Kidney tubule cell (primary cell): ENCODE data around the gene CDKAL1.

ENCODE experiments used
- DNase-seq: peaks from one replicate; pipeline ENCODE4 v3.0.0-alpha.2; 2018; ENCODE audit warnings: low spot score

The CDKAL1 gene

DNA sequence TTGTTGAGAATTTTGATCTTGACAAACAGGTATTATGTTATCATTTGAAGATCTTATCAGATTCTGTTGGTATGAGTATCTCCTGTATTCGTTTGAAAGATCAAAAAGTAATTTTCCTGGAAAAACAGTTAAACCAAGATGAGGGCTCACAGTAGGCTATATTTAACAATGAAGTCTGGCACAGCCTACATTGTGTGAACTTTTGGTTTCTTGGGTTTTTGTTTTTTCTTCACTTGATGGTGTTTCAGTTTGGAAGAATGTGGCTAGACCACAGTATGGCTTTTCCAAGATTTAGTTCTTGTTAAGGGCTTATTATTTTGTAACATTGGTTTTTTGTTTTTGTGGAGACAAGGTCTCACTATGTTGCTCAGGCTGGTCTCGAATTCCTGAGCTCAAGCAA is 306.4 kb downstream of the CDKAL1 start:
- no peak for DNase-seq

DNA sequence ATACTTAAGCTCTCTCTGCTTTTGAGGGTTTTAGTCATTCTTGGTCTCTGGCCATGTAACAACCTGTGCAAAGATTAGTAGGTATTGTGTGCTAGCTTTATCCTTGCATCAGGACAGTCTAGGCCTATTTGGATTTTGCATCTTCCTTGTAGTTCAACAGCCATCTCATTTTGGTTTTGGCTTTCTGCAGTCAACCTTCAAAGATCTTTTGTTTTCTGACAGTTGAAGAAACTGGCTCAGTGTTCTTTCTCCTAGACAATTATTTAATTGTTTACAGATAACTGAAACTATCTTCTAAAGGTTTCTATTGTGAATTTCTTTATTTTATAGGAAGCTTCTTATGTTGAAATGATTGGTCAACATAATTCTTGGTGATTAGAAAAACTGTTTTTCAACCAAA is 307.5 kb downstream of the CDKAL1 start:
- DNase-seq: no peak

DNA sequence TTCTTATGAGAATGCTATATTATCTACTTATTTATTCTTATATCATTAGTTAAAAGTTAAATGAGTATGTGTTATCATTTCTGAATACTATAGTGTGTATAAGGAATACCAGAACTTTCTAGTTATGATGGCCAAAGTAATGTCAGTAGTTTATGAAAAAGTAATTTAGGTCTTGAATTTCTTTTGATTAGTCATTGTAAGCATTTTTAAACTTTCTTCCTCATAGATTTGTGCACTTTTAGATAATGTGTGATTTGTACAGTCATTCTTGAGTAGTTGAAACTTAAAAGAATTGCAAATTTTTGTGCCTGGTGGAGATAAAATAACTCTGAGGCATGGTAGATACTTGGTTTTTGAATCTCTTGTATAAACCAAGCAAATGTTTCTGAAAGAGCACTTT is 311.3 kb downstream of the CDKAL1 start:
- DNase-seq: peak; percentile 1

DNA sequence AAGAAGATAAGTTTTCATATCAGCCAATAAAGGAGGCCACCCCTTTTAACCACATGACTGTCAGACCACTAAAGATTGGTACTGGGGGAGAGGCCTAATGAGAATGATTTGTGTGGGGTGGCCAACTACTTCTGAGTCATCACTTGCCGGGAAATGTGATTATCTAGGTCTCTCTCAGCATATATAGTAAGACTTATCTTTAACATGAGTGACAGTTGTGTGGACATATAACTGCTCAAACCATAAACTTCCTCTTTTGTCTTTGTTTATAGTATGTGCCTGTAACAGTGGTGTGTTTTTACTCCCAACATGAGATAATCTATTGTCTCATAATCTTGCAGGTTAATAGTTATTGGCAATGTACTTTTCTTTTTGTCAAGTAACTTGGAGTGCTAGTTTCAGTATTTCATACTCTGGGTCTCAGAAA is 312.4 kb downstream of the CDKAL1 start:
- no peak for DNase-seq

DNA sequence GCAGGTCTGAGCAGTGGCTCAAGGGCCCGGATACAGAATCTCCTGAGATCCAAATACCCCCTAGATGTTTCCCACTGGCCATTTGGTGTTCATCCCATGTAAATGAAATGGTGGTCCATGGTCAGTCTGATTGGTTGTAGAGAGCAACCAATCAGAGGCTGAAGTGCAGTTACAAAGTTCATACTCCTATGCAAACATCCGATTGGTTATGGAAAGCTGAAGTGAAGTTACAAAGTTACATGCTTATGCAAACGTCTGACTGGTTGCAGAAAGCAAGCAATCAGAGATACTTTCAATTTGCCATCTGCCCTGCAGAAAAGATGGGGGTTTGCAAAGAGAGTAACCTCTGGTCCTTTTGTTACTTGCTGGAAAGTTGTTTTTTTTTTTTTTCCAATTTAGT is 313.6 kb downstream of the CDKAL1 start:
- no peak for DNase-seq

DNA sequence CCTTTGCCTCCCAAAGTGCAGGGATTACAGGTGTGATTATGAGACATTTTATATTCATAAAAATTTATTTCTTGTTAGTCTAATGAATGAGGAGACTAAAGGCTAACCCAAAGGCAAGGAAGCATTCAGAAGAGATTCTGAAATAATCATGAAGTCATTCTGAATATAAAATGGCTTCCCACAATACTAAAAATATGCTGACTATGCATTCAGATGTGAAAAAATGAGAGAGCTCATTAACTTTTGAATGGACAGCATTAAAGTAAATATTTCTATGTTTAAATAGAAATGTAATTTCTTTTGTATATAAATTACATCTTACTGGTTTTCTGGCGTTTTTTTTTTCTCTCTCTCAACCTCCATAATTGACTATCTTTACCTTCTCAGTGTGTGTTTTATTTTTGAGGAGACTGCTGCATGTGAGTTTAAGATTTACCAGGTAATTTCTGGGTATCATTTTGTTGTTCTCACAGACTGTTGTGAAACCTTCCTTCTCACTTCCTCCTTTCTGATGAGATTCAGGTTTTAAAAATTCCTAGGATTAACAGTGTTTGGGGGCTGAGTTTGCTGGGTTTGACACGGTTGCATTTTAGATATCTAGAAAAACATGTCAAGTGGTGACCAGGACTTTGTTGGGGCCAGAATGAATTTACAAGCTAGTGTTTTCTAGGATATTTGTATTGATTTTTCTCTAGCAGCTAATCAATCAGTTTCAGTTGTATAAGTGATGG is 316.6 kb downstream of the CDKAL1 start:
- DNase-seq: no peak

DNA sequence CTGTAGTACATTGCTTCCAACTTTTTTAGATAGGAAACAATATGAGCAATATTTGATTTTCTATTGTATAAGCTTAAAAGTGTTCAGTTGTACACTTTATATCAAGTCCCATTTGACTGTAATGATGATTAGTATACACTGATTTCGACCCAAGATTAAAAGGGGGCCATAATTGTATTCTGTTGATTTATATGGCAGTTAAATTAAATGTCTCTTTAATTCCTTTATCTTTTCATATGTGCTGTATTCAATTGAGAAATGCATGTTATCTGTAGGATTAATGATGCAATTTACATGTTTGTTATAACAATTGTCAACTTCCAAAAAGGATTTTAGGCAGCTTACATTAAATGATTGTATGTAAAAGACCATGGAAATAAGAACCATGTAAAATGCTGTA is 317.5 kb downstream of the CDKAL1 start:
- no peak for DNase-seq

- no peak for DNase-seq
Measured at GRCh38 chr6:20853828-20854227, 319.6 kb downstream of the CDKAL1 start.

GRCh38 chr6:20856681-20857288 is 322.5 kb downstream of the CDKAL1 start:
- DNase-seq: no peak

GRCh38 chr6:20861481-20861880 is 327.2 kb downstream of the CDKAL1 start:
- no peak for DNase-seq

DNA sequence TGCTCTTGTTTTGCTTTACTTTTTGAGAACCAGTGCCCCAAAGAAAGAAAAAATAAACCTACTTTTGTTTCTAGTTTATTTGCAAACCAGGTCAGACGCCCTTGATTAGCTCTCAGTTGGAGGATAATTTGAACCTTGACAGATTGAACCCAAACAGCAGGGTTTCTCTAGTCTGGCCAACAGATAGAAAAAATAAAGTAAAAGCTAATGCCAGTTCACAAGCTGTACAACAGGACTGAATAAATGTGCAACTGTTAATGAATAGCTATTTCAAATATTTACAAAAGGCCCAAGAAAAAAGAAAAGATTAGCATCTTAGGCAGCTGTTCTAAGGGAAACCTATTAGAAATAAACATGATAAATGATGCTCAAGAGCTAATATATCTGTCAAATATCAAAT is 331.8 kb downstream of the CDKAL1 start:
- DNase-seq: no peak

DNA sequence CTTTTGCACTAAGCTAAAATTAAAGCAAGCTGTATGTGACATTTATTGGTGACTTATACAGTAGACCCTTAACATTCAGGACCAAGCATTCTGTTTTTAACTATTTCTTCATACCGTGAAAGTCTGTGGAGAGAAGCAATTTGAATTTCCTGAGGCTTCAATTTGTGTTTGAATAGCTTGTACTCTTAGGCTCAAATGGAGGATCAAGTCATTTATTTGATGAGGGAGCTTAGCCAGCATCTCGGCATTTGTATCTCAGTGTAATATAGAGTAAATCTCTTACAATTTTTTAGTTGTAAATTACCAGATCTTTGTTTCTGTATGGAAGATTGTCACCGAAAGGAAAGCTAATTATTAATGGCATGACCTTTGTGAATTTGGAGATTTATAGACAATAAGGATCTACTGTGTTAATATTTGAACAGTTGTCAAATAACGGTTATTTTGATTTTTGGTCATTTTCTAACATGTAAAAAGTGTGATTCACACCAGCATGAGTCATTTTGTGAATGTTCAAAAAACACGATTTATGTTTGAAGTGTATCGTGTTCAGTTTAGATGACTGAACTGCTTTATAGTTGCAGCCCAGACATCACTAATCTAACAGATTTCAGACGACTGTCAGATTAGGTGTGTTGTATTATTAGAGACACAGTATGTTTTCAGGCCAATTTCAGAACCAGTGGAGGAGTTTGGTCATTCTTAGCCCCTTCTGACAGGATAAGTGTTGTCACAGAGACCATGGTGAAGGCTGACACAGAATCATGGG is 332.9 kb downstream of the CDKAL1 start:
- DNase-seq: no peak

DNA sequence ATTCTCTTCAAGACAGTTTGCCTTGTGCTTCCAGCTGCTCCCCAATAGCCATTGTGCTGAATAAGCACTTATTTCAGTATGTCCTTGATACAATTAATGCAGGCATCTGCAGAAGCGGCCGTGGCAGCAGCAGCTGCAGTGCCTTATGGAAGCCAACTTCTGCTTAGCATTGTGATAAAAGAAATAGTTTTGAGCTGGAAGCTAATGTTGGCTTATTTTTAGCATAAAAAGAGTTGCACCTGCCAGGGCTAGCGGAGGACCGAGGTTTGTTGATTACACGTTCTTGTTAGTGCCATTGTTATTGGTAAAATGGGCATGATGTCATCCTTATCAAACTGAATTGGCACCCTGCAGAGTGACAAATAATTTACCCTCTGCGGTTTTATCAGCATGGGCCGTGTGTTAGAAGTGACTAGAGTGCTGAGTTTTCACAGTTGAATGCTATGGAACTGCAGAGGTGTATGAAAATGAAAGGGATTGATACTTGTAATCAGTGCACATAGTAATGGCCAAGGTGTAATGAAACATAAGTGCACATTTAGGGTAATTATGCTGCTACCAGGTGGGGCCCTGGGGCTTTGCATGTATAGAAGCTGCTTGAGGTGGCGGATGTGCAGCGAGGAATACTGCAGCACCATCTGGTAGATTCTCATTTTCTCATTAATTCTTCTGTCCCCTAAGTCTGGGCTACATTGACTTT is 334.3 kb downstream of the CDKAL1 start:
- no peak for DNase-seq

GRCh38 chr6:20870021-20870420 is 335.8 kb downstream of the CDKAL1 start:
- no peak for DNase-seq

- no peak for DNase-seq
Measured at GRCh38 chr6:20870493-20870892, 336.2 kb downstream of the CDKAL1 start.

DNA sequence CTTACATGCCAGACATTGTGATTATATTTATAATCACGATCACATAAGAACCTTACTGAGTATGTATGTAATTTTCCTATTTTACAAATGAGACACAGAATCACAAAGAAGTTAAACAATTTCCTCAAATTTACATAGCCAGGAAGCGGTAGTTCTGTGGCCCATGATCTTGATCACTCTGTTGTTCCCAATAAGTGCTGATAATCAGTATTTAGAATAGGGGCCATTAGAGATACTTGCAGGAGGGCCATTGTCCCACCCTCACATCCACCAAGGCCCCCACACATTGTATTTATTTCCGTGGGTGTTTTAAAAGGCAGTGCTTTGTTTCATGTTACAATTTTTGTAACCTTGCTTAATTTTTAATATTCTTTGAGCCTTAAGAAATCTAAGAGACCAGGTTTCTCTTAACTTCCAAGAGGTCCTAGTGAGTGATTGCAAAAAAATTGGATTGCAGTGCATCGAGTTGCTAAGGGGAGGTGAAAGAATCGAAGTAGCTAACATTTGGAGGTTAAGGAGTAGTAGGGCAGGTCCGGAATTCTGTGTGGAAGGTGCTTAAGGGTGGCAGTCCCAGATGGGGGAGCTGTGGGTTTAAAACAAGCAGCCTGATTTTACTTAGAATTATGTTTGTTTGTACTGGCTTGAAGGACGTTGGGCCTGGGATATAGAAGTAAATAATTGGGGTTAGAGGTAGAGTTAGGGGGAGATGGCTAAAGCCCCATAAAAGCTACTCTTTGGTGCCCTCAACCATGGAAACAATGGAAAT is 339.4 kb downstream of the CDKAL1 start:
- DNase-seq: peak; percentile 31

DNA sequence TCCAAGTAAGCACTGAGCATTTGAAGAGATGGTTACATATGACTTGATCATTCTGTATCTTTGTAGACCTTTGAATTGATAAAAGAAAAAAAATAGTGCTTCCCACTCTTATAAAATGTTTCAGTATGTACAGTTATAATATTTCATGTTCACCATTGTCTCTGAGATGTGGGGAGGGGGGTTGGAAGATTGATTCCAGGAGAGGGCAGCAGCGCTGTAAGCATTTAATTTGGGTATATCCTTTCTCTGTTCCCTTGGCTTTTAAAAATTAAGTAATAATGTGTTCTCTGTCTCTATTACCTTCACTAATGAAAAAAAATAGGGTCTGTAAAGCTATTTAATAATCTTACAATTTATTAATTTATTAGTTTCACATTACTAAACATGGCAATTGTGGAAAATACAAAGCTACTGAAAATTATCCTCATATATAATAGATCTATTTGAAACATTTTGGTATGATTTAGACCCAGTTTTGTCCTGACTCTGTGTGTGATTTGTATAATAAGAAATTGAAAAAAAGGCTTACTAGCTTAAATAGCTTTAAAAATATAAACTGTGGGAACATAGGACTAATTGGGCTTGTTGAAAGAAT is 341.2 kb downstream of the CDKAL1 start:
- DNase-seq: peak; percentile 58

- DNase-seq: peak; percentile 68
Measured at GRCh38 chr6:20876036-20876435, 341.8 kb downstream of the CDKAL1 start.

DNA sequence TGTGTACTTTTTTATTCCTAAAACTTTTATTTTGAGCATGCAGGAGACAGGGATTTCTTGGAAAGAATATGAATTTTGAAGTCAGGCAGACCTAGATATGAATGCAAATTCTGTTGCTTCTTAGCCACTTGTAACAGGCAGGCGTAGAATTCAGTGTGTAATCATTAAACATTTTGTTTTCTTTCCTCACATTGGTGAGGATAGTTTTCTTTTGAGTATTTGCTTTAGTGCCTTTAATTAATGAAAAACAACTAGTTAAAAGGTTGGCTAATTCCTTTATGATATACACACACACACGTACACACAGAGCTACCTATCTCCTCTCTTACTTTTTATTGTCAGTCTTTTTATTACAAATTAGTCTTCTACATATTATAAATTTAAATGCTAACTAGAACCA is 342.3 kb downstream of the CDKAL1 start:
- peak; percentile 36 for DNase-seq

- DNase-seq: peak; percentile 99
Measured at GRCh38 chr6:20877008-20877937, 343.0 kb downstream of the CDKAL1 start.
